Measurements from ENCODE around the gene PLA2G15. TPM values are rescaled to one million over a fixed set of nuclear protein-coding genes. Genes with fewer than 3 reads are reported as not detected.

Gene PLA2G15
- total and polyA plus RNA-seq, 2 of the 13 experiments (the other 11 are each of a cell fraction or from before 2014, with no cell fraction given) = 14.4 to 23.7 TPM

DNA sequence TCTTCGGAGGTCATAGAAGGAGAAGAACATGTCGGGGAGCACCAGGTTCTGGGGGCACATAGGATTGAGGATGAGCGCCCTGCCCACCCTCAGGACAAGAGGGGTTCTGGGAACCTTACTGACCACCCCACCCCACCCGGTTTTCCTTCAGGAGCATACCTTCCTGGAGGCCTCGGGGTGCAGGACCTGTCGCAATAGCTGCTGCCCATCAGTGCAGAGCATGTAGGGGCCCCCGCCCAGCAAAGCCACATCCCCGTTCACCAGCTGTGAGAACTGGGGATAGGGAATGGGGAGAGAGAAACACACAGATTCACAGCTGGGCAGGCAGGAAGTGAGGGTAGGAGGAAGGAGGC lies 11.4 kb upstream of the PLA2G15 start (continued):
- TF ChIP-seq TBP (CRISPR knock-in tag; IDR thresholded peaks at IDR 0.05) (no peak), TRAFD1 (CRISPR knock-in tag; IDR thresholded peaks at IDR 0.05; ENCODE audit: borderline replicate concordance) (no peak), DR1 (CRISPR knock-in tag; IDR thresholded peaks at IDR 0.05) (no peak), TRIM24 (CRISPR knock-in tag; IDR thresholded peaks at IDR 0.05) (no peak), PPARG (CRISPR knock-in tag; conservative IDR thresholded peaks at IDR 0.05) (no peak), ZC3H13 (CRISPR knock-in tag; IDR thresholded peaks at IDR 0.05) (0 out of 2 replicates have a peak, but pooled peaks have one; percentile 21), PAWR (CRISPR knock-in tag; IDR thresholded peaks at IDR 0.05; ENCODE audit: borderline replicate concordance) (no peak), SMAD9 (CRISPR knock-in tag; IDR thresholded peaks at IDR 0.05) (no peak), NFIC (IDR thresholded peaks at IDR 0.05; ENCODE audit: low read length) (no peak), ZNF180 (CRISPR knock-in tag; IDR thresholded peaks at IDR 0.05; ENCODE audit: borderline replicate concordance, low read depth) (no peak), ZNF841 (CRISPR knock-in tag; IDR thresholded peaks at IDR 0.05; ENCODE audit: borderline replicate concordance) (no peak), FOSL2 (CRISPR knock-in tag; IDR thresholded peaks at IDR 0.05) (no peak), REPIN1 (CRISPR knock-in tag; IDR thresholded peaks at IDR 0.05; ENCODE audit: borderline replicate concordance, low read depth) (no peak), CEBPB (IDR thresholded peaks at IDR 0.05; ENCODE audit: borderline replicate concordance, low read depth, low read length) (peak; percentile 23; the same call in 1 of the 2 replicates), ZIK1 (CRISPR knock-in tag; IDR thresholded peaks at IDR 0.05; ENCODE audit: borderline replicate concordance, low read depth) (no peak), FOXM1 (CRISPR knock-in tag; IDR thresholded peaks at IDR 0.05) (no peak), PTBP1 (IDR thresholded peaks at IDR 0.05; ENCODE audit: low read depth, low read length, poor library complexity, severe bottlenecking) (peak; percentile 24), GTF2F1 (IDR thresholded peaks at IDR 0.05; ENCODE audit: low read length) (no peak), HOXA9 (CRISPR knock-in tag; IDR thresholded peaks at IDR 0.05; ENCODE audit: borderline replicate concordance) (0 out of 2 replicates have a peak, but pooled peaks have one; percentile 29), ZNF605 (CRISPR knock-in tag; IDR thresholded peaks at IDR 0.05) (no peak), CBX2 (IDR thresholded peaks at IDR 0.05; ENCODE audit: low read depth, low read length) (no peak), CBX2 (CRISPR knock-in tag; IDR thresholded peaks at IDR 0.05; ENCODE audit: low read depth) (no peak), RNF2 (conservative IDR thresholded peaks at IDR 0.05; ENCODE audit: low read depth) (no peak)
- TF ChIP-seq, protein P1, sequence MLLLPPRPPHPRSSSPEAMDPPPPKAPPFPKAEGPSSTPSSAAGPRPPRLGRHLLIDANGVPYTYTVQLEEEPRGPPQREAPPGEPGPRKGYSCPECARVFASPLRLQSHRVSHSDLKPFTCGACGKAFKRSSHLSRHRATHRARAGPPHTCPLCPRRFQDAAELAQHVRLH (CRISPR knock-in tag; IDR thresholded peaks at IDR 0.05; ENCODE audit: borderline replicate concordance, low read depth) = no peak
- TF ChIP-seq, protein P2, sequence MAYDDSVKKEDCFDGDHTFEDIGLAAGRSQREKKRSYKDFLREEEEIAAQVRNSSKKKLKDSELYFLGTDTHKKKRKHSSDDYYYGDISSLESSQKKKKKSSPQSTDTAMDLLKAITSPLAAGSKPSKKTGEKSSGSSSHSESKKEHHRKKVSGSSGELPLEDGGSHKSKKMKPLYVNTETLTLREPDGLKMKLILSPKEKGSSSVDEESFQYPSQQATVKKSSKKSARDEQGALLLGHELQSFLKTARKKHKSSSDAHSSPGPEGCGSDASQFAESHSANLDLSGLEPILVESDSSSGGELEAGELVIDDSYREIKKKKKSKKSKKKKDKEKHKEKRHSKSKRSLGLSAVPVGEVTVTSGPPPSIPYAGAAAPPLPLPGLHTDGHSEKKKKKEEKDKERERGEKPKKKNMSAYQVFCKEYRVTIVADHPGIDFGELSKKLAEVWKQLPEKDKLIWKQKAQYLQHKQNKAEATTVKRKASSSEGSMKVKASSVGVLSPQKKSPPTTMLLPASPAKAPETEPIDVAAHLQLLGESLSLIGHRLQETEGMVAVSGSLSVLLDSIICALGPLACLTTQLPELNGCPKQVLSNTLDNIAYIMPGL (CRISPR knock-in tag; IDR thresholded peaks at IDR 0.05; ENCODE audit: borderline replicate concordance in 1 of 2, low read depth in 1 of 2) = no peak
- TF ChIP-seq, protein P3, sequence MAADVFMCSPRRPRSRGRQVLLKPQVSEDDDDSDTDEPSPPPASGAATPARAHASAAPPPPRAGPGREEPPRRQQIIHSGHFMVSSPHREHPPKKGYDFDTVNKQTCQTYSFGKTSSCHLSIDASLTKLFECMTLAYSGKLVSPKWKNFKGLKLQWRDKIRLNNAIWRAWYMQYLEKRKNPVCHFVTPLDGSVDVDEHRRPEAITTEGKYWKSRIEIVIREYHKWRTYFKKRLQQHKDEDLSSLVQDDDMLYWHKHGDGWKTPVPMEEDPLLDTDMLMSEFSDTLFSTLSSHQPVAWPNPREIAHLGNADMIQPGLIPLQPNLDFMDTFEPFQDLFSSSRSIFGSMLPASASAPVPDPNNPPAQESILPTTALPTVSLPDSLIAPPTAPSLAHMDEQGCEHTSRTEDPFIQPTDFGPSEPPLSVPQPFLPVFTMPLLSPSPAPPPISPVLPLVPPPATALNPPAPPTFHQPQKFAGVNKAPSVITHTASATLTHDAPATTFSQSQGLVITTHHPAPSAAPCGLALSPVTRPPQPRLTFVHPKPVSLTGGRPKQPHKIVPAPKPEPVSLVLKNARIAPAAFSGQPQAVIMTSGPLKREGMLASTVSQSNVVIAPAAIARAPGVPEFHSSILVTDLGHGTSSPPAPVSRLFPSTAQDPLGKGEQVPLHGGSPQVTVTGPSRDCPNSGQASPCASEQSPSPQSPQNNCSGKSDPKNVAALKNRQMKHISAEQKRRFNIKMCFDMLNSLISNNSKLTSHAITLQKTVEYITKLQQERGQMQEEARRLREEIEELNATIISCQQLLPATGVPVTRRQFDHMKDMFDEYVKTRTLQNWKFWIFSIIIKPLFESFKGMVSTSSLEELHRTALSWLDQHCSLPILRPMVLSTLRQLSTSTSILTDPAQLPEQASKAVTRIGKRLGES (CRISPR knock-in tag; IDR thresholded peaks at IDR 0.05; ENCODE audit: borderline replicate concordance) = no peak

Measured in HepG2 (cell line).